ENCODE measurements around the gene LETMD1.

Gene LETMD1

GRCh38 chr12:51082561-51083125, 34.5 kb downstream of the LETMD1 start (continued):
- TF ChIP-seq ZNF521 (tag by site-specific recombination; IDR thresholded peaks at IDR 0.05): no peak
- TF ChIP-seq ZNF555 (tag by site-specific recombination; conservative IDR thresholded peaks at IDR 0.05): no peak
- no peak for TF ChIP-seq ZNF146 (tag by site-specific recombination; IDR thresholded peaks at IDR 0.05)
- no peak for TF ChIP-seq ZNF311 (tag by site-specific recombination; IDR thresholded peaks at IDR 0.05; ENCODE audit: borderline replicate concordance)
- TF ChIP-seq GFI1B (tag by site-specific recombination; IDR thresholded peaks at IDR 0.05): no peak
- no peak for TF ChIP-seq GLI4 (tag by site-specific recombination; IDR thresholded peaks at IDR 0.05)
- TF ChIP-seq ZNF391 (tag by site-specific recombination; IDR thresholded peaks at IDR 0.05; ENCODE audit: borderline replicate concordance, low read depth): no peak; the same call in 1 of the 2 replicates
- peak; percentile 76 for TF ChIP-seq PRDM10 (tag by site-specific recombination; IDR thresholded peaks at IDR 0.05)
- TF ChIP-seq TRIM28 (IDR thresholded peaks at IDR 0.05; ENCODE audit: borderline replicate concordance, low read length): no peak
- TF ChIP-seq ZFP3 (tag by site-specific recombination; IDR thresholded peaks at IDR 0.05; ENCODE audit: low read depth): no peak
- no peak for TF ChIP-seq ZNF624 (tag by site-specific recombination; IDR thresholded peaks at IDR 0.05)
- TF ChIP-seq ZBTB8A (tag by site-specific recombination; IDR thresholded peaks at IDR 0.05): no peak
- 0 out of 2 replicates have a peak, but pooled peaks have one; percentile 8 for TF ChIP-seq ZNF664 (tag by site-specific recombination; IDR thresholded peaks at IDR 0.05)
- no peak; the same call in 1 of the 2 replicates for TF ChIP-seq ZNF501 (tag by site-specific recombination; IDR thresholded peaks at IDR 0.05)
- peak; percentile 76; the same call in 1 of the 2 replicates for TF ChIP-seq IKZF3 (tag by site-specific recombination; IDR thresholded peaks at IDR 0.05)
- TF ChIP-seq, protein P1, sequence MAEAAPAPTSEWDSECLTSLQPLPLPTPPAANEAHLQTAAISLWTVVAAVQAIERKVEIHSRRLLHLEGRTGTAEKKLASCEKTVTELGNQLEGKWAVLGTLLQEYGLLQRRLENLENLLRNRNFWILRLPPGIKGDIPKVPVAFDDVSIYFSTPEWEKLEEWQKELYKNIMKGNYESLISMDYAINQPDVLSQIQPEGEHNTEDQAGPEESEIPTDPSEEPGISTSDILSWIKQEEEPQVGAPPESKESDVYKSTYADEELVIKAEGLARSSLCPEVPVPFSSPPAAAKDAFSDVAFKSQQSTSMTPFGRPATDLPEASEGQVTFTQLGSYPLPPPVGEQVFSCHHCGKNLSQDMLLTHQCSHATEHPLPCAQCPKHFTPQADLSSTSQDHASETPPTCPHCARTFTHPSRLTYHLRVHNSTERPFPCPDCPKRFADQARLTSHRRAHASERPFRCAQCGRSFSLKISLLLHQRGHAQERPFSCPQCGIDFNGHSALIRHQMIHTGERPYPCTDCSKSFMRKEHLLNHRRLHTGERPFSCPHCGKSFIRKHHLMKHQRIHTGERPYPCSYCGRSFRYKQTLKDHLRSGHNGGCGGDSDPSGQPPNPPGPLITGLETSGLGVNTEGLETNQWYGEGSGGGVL (tag by site-specific recombination; IDR thresholded peaks at IDR 0.05): no peak
- no peak for TF ChIP-seq ZNF341 (tag by site-specific recombination; IDR thresholded peaks at IDR 0.05; ENCODE audit: low read depth)
- TF ChIP-seq, protein P2, sequence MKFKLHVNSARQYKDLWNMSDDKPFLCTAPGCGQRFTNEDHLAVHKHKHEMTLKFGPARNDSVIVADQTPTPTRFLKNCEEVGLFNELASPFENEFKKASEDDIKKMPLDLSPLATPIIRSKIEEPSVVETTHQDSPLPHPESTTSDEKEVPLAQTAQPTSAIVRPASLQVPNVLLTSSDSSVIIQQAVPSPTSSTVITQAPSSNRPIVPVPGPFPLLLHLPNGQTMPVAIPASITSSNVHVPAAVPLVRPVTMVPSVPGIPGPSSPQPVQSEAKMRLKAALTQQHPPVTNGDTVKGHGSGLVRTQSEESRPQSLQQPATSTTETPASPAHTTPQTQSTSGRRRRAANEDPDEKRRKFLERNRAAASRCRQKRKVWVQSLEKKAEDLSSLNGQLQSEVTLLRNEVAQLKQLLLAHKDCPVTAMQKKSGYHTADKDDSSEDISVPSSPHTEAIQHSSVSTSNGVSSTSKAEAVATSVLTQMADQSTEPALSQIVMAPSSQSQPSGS (tag by site-specific recombination; IDR thresholded peaks at IDR 0.05; ENCODE audit: low read depth): no peak
- no peak for TF ChIP-seq REPIN1 (tag by site-specific recombination; IDR thresholded peaks at IDR 0.05; ENCODE audit: low read depth)
- no peak for TF ChIP-seq ZNF473 (tag by site-specific recombination; IDR thresholded peaks at IDR 0.05)
- TF ChIP-seq, protein P3, sequence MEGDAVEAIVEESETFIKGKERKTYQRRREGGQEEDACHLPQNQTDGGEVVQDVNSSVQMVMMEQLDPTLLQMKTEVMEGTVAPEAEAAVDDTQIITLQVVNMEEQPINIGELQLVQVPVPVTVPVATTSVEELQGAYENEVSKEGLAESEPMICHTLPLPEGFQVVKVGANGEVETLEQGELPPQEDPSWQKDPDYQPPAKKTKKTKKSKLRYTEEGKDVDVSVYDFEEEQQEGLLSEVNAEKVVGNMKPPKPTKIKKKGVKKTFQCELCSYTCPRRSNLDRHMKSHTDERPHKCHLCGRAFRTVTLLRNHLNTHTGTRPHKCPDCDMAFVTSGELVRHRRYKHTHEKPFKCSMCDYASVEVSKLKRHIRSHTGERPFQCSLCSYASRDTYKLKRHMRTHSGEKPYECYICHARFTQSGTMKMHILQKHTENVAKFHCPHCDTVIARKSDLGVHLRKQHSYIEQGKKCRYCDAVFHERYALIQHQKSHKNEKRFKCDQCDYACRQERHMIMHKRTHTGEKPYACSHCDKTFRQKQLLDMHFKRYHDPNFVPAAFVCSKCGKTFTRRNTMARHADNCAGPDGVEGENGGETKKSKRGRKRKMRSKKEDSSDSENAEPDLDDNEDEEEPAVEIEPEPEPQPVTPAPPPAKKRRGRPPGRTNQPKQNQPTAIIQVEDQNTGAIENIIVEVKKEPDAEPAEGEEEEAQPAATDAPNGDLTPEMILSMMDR (tag by site-specific recombination; IDR thresholded peaks at IDR 0.05): no peak
- no peak; the same call in 1 of the 2 replicates for TF ChIP-seq KLF1 (tag by site-specific recombination; IDR thresholded peaks at IDR 0.05)
- no peak for TF ChIP-seq ZSCAN16 (tag by site-specific recombination; IDR thresholded peaks at IDR 0.05)
- TF ChIP-seq ZBTB7A (tag by site-specific recombination; IDR thresholded peaks at IDR 0.05; ENCODE audit: low read depth): no peak; the same call in 1 of the 2 replicates
- TF ChIP-seq ZNF600 (tag by site-specific recombination; IDR thresholded peaks at IDR 0.05): peak; percentile 99
- TF ChIP-seq ZNF701 (tag by site-specific recombination; IDR thresholded peaks at IDR 0.05): no peak
- peak; percentile 93; the same call in 1 of the 2 replicates for TF ChIP-seq ZNF335 (tag by site-specific recombination; conservative IDR thresholded peaks at IDR 0.05)
- TF ChIP-seq PRDM6 (tag by site-specific recombination; IDR thresholded peaks at IDR 0.05): no peak
- TF ChIP-seq ZNF16 (tag by site-specific recombination; IDR thresholded peaks at IDR 0.05; ENCODE audit: low read depth): no peak

Measured in HEK293 (cell line).